Osteoblast (primary cell): ENCODE results near the gene APOBEC3G. TPM values are rescaled to one million over a fixed set of nuclear protein-coding genes. Genes with fewer than 3 reads are reported as not detected.

ENCODE experiments used
- DNase-seq: peaks from one replicate; pipeline ENCODE4 v3.0.0; 2011; ENCODE audit warnings: low spot score, mixed read lengths; ENCODE audit not compliant: insufficient read length; ENCODE audit errors: missing footprints
- H2AFZ ChIP-seq: 2 replicates; pipeline ENCODE4 v1.6.0; 2011; ENCODE audit warnings: mild to moderate bottlenecking, low read length
- H3K27ac ChIP-seq: 2 replicates; pipeline ENCODE4 v1.5.1; 2011; ENCODE audit warnings: mild to moderate bottlenecking, low read depth, low read length, moderate library complexity
- H3K27me3 ChIP-seq: 2 replicates; pipeline ENCODE4 v1.6.0; 2012; ENCODE audit warnings: mild to moderate bottlenecking, control low read depth, inconsistent platforms, low read length, moderate library complexity; ENCODE audit not compliant: insufficient read depth
- H3K36me3 ChIP-seq: 2 replicates; pipeline ENCODE4 v1.5.1; 2011; ENCODE audit warnings: mild to moderate bottlenecking, low read length, control low read depth, moderate library complexity; ENCODE audit not compliant: insufficient read depth
- H3K4me1 ChIP-seq: 2 replicates; pipeline ENCODE4 v1.5.1; 2011; ENCODE audit warnings: mild to moderate bottlenecking, low read length, control low read depth, moderate library complexity; ENCODE audit not compliant: insufficient read depth
- H3K4me2 ChIP-seq: 2 replicates; pipeline ENCODE4 v1.6.0; 2011; ENCODE audit warnings: mild to moderate bottlenecking, low read length; ENCODE audit not compliant: insufficient read depth
- H3K4me3 ChIP-seq: fragments of 200-600 bp; sonication (generic); 3 replicates; pipeline ENCODE4 v1.5.1; 2012; ENCODE audit warnings: mild to moderate bottlenecking, low read length, inconsistent platforms; ENCODE audit not compliant: insufficient read depth
- H3K79me2 ChIP-seq: 2 replicates; pipeline ENCODE4 v1.6.0; 2012; ENCODE audit warnings: mild to moderate bottlenecking, low read length, control low read depth, inconsistent platforms; ENCODE audit not compliant: insufficient read depth
- H3K9me3 ChIP-seq: 2 replicates; pipeline ENCODE4 v1.5.1; 2011; ENCODE audit warnings: low read depth, low read length, control low read depth
- H4K20me1 ChIP-seq: 2 replicates; pipeline ENCODE4 v1.6.0; 2012; ENCODE audit warnings: mild to moderate bottlenecking, low read length, control low read depth; ENCODE audit not compliant: insufficient read depth
- CTCF ChIP-seq: IDR thresholded peaks from 2 replicates; pipeline ENCODE4 v1.5.1; 2011; ENCODE audit warnings: mild to moderate bottlenecking, low read depth, low read length, moderate library complexity; ENCODE audit errors: extremely low read depth
- total RNA-seq: library from RNA; depleted of rRNA; stranded (reverse); fragments of >200 nt; gene quantifications from 2 replicates; pipeline ENCODE4 v1.2.3, GENCODE V29; 2012

Gene APOBEC3G
- total RNA-seq, 1 donor, result 18.1 TPM

GRCh38 chr22:39080052-39080762 is 3.1 kb downstream of the APOBEC3G start:
- Histone ChIP-seq H3K27me3 (no peaks in the 10 kb centered on the region), H2AFZ (no peak overlapping the region), H3K79me2 (no peaks in the 10 kb centered on the region), H3K4me1 (no peaks in the 10 kb centered on the region), H3K27ac (no peak overlapping the region), H3K36me3 (no peaks in the 10 kb centered on the region), H4K20me1 (no peaks in the 10 kb centered on the region), H3K4me3 (no peak overlapping the region), H3K9me3 (no peaks in the 10 kb centered on the region), H3K4me2 (no peak overlapping the region)
- peak; percentile 53 for DNase-seq
- TF ChIP-seq CTCF, result no peak

DNA sequence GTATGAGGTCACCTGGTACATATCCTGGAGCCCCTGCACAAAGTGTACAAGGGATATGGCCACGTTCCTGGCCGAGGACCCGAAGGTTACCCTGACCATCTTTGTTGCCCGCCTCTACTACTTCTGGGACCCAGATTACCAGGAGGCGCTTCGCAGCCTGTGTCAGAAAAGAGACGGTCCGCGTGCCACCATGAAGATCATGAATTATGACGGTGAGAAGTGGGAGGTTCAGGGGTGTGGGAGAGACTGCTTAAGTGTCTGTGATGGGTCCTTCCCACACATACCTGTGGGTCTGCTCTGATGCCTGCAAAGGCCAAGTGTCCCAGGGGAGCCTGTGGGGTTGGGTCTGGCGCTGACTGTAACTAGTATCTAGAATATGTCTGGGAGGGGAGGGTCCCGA is 3.9 kb downstream of the APOBEC3G start:
- Histone ChIP-seq H3K4me2 (no peak overlapping the region), H3K9me3 (no peaks in the 10 kb centered on the region), H3K27me3 (no peaks in the 10 kb centered on the region), H3K79me2 (no peaks in the 10 kb centered on the region), H4K20me1 (no peaks in the 10 kb centered on the region), H3K27ac (no peak overlapping the region), H3K4me1 (no peaks in the 10 kb centered on the region), H3K36me3 (no peaks in the 10 kb centered on the region), H2AFZ (no peak overlapping the region), H3K4me3 (no peak overlapping the region)
- no peak for DNase-seq
- TF ChIP-seq CTCF, result no peak

GRCh38 chr22:39081598-39081997 is 4.5 kb downstream of the APOBEC3G start:
- H2AFZ ChIP-seq, result no peak overlapping the region
- no peaks in the 10 kb centered on the region for H3K4me1 ChIP-seq
- no peak overlapping the region for H3K4me3 ChIP-seq
- no peaks in the 10 kb centered on the region for H3K36me3 ChIP-seq
- H3K9me3 ChIP-seq, result no peaks in the 10 kb centered on the region
- TF ChIP-seq CTCF, result no peak
- no peaks in the 10 kb centered on the region for H3K79me2 ChIP-seq
- H4K20me1 ChIP-seq, result no peaks in the 10 kb centered on the region
- H3K27ac ChIP-seq, result no peak overlapping the region
- DNase-seq, result no peak
- H3K4me2 ChIP-seq, result no peak overlapping the region
- H3K27me3 ChIP-seq, result no peaks in the 10 kb centered on the region

DNA sequence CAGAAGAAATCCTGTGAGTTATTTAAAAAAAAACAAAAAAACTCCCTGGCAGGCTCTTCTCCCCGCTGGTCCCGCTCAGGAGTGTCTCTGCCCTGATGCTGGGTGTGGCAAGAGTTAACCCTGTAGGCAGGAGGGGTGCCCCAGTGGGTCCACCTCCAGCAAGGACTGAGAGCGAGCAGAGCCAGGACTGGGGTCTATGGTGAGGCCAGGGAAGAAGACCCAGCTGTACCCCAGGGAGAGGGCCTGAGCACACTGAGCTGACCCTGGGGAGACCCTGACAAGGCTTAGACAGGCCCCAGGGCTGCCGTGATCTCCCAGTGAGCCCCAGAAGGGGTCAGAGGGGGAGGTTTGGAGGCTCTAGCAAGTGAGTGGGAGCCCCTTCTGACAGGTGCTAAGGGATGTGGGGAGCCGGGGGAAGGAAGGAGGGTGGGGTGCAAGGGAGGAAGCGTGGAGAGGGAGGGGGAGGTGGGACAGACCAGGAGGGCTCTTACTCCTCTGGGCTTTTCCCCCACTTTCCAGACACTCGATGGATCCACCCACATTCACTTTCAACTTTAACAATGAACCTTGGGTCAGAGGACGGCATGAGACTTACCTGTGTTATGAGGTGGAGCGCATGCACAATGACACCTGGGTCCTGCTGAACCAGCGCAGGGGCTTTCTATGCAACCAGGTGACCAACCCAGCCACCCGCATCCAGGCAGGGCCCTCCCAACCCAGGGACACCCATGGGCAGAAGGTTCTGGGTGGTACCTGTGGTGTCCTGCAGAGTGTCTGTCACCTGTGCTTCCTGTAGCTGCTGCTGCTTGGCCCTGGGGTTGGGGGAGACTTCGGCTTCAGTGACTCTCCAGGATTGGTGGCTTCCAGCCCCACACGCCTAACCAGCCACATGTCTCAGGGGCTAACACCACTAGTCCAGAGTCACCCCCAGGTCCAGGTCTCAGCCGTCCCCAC is 6.4 kb downstream of the APOBEC3G start:
- no peak for TF ChIP-seq CTCF
- Histone ChIP-seq H3K27ac (no peak overlapping the region), H3K27me3 (no peaks in the 10 kb centered on the region), H3K4me2 (no peak overlapping the region), H3K4me1 (no peaks in the 10 kb centered on the region), H3K36me3 (no peaks in the 10 kb centered on the region), H4K20me1 (no peaks in the 10 kb centered on the region), H3K79me2 (no peaks in the 10 kb centered on the region), H3K9me3 (no peaks in the 10 kb centered on the region), H2AFZ (no peak overlapping the region), H3K4me3 (no peak overlapping the region)
- DNase-seq, result no peak
